PC-9 (cell line): ENCODE results near the gene HOXB5. TPM values are rescaled to one million over a fixed set of nuclear protein-coding genes. Genes with fewer than 3 reads are reported as not detected.

Experiments
- BruUV-seq: library from RNA; stranded (reverse); fragments of 400-500 nt; replicated peaks from 2 replicates; lab custom pipeline; 2021; lab: Mats Ljungman, UMichigan
- CTCF ChIA-PET: fragments of 300-600 bp; sonication (Branson Sonifier 250); formaldehyde crosslinking; loops from one replicate; lab custom pipeline; 2022; ENCODE audit warnings: antibody characterized with exemption; lab: Charles Lee
- POLR2A ChIA-PET: fragments of 300-600 bp; sonication (Branson Sonifier 250); formaldehyde crosslinking; loops from one replicate; lab custom pipeline; 2022; ENCODE audit warnings: antibody characterized with exemption; ENCODE audit not compliant: unreplicated experiment; lab: Charles Lee
- DNase-seq, 2 experiments: peaks; one replicate each; pipeline versions ENCODE4 v3.0.0 to v3.0.0-alpha.2; 2015 to 2022; ENCODE audit warnings: mixed read lengths in 1 of 2
- H2AFZ ChIP-seq: fragments of 200-600 bp; sonication (generic); 2 replicates; pipeline ENCODE4 v1.8.1; 2017; ENCODE audit warnings: antibody characterized with exemption
- H3F3A ChIP-seq: fragments of 200-600 bp; sonication (generic); 2 replicates; pipeline ENCODE4 v1.8.1; 2017; ENCODE audit warnings: antibody characterized with exemption, mild to moderate bottlenecking, low read depth; ENCODE audit not compliant: insufficient read depth
- H3K27ac ChIP-seq: fragments of 200-600 bp; sonication (generic); 2 replicates; pipeline ENCODE4 v1.6.1; 2016; ENCODE audit warnings: mixed run types
- H3K27me3 ChIP-seq: fragments of 200-600 bp; sonication (generic); 2 replicates; pipeline ENCODE4 v1.6.1; 2016; ENCODE audit warnings: low read depth, mixed run types; ENCODE audit not compliant: insufficient read depth
- H3K36me3 ChIP-seq: fragments of 200-600 bp; sonication (generic); 2 replicates; pipeline ENCODE4 v1.6.1; 2016; ENCODE audit warnings: low read depth, mixed run types
- H3K4me1 ChIP-seq: fragments of 200-600 bp; sonication (generic); replicated peaks from 2 replicates; pipeline ENCODE4 v1.6.1; 2016; ENCODE audit warnings: mixed run types; ENCODE audit not compliant: insufficient read depth
- H3K4me2 ChIP-seq: fragments of 200-600 bp; sonication (generic); 2 replicates; pipeline ENCODE4 v1.6.1; 2017; ENCODE audit warnings: mixed run types
- H3K4me3 ChIP-seq: fragments of 200-600 bp; sonication (generic); 2 replicates; pipeline ENCODE4 v1.6.1; 2016; ENCODE audit warnings: mixed run types
- H3K79me2 ChIP-seq: fragments of 200-600 bp; sonication (generic); 2 replicates; pipeline ENCODE4 v1.6.1; 2017; ENCODE audit warnings: low read depth, mixed run types
- H3K9me2 ChIP-seq: fragments of 200-600 bp; sonication (generic); 2 replicates; pipeline ENCODE4 v1.8.1; 2017; ENCODE audit warnings: mild to moderate bottlenecking; ENCODE audit not compliant: insufficient read depth
- H3K9me3 ChIP-seq: fragments of 200-600 bp; sonication (generic); 2 replicates; pipeline ENCODE4 v1.8.1; 2016; ENCODE audit warnings: low read depth; ENCODE audit not compliant: insufficient read depth
- H4K20me1 ChIP-seq: fragments of 200-600 bp; sonication (generic); 2 replicates; pipeline ENCODE4 v1.8.1; 2017; ENCODE audit not compliant: insufficient read depth
- EZH2 ChIP-seq: fragments of 200-600 bp; sonication (generic); IDR thresholded peaks from 2 replicates; pipeline ENCODE4 v1.8.0; 2017; ENCODE audit warnings: antibody characterized with exemption, low read depth
- intact Hi-C: fragments of 100-400 bp; cut with micrococcal nuclease; formaldehyde crosslinking; loops from one replicate; pipeline ENCODE4 v1.10.0; 2022; ENCODE audit not compliant: unreplicated experiment
- total RNA-seq: library from RNA; stranded (reverse); gene quantifications from 2 replicates; pipeline ENCODE4 v1.2.3, GENCODE V29; 2021
- TF ChIP-seq, protein P1 (sequence below): fragments of 200-600 bp; sonication (generic); conservative IDR thresholded peaks from 2 replicates; pipeline ENCODE4 v1.6.1; 2017; ENCODE audit warnings: mixed run types, antibody characterized with exemption, mild to moderate bottlenecking, moderate library complexity

Gene HOXB5
- total RNA-seq, 1 experiment from 2014 or later = 12.9 TPM

DNA sequence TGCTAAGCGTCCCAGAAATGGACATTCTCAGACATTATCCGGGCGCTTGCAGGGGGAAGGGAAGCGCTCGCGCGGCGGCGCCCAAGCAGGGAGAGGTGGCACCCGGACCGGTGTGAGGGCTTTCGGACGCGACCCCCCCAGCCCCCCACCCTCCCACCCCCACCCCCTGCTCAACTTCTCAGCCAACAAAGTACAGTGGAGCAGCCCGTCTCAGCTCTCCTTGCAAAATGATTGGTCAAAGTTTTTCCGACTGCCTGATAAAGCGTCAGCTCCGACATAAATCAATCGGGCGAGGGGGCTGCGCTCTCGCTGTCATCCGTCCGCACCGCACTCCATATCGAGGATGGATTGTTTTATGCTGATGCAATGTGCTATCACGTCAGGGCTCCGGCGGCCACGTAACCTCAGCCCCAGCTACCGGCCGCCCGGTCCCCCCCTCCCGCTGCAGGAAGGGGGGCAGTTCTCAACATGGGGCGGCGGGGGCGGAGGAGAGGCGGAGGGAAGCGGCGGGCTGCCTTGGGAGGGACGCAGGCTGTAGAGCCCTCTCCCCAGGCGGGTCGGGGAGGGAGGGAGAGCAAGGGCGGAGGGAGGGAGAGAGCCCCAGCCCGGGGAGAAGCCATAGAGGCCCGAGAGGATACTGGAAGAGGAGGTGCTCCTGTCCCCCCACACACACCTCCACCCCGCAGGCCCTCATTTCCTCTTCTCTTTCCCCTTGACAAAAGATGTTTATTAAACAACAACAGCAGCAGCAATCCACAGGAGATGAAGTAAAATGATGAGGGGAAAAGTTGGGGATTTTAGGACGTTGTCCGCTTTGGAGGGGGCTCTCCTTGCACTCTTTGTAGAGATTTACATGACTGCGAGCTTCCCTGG is 32.9 kb upstream of the HOXB5 start, which contains the start of gene HOXB9:
Gene HOXB9, minus strand, starts transcription at position 114 of the 873 bp plus-strand sequence. Its CDS starts 89 bp downstream, at position 25.
- H3K27ac ChIP-seq = peak within 1 kb of the TSS; percentile 61
- DNase-seq = peak in 1 of 2 experiments; percentile 42
- H4K20me1 ChIP-seq = no peaks in the 10 kb centered on the region; the same call in 1 of the 2 replicates
- peaks cover 13% of the 10 kb centered on the region; the same call in 1 of the 2 replicates for H3F3A ChIP-seq
- ChIA-PET CTCF (interaction anchor here (3.0 kb wide), 1 partner anchor 10 kb away, joined by 9 read pairs; no protein-coding TSS in a partner anchor), POLR2A (no interaction called here)
- no peaks in the 10 kb centered on the region for H3K9me3 ChIP-seq
- H3K27me3 ChIP-seq = peaks cover 22% of the 10 kb centered on the region; the same call in 1 of the 2 replicates
- H3K4me1 ChIP-seq = peaks cover 3% of the 10 kb centered on the region; the same call in 1 of the 2 replicates
- no TSS peak for BruUV-seq
- H3K79me2 ChIP-seq = no peaks in the 10 kb centered on the region
- TF ChIP-seq EZH2 = no peak
- TF ChIP-seq, protein P1, sequence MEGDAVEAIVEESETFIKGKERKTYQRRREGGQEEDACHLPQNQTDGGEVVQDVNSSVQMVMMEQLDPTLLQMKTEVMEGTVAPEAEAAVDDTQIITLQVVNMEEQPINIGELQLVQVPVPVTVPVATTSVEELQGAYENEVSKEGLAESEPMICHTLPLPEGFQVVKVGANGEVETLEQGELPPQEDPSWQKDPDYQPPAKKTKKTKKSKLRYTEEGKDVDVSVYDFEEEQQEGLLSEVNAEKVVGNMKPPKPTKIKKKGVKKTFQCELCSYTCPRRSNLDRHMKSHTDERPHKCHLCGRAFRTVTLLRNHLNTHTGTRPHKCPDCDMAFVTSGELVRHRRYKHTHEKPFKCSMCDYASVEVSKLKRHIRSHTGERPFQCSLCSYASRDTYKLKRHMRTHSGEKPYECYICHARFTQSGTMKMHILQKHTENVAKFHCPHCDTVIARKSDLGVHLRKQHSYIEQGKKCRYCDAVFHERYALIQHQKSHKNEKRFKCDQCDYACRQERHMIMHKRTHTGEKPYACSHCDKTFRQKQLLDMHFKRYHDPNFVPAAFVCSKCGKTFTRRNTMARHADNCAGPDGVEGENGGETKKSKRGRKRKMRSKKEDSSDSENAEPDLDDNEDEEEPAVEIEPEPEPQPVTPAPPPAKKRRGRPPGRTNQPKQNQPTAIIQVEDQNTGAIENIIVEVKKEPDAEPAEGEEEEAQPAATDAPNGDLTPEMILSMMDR = no peak
- peak within 1 kb of the TSS; percentile 96 for H3K4me2 ChIP-seq
- H2AFZ ChIP-seq = peak within 1 kb of the TSS; percentile 86
- intact Hi-C loops = no loop called here
- no peaks in the 10 kb centered on the region for H3K9me2 ChIP-seq
- H3K4me3 ChIP-seq = peak within 1 kb of the TSS; percentile 70
- no peaks in the 10 kb centered on the region for H3K36me3 ChIP-seq

DNA sequence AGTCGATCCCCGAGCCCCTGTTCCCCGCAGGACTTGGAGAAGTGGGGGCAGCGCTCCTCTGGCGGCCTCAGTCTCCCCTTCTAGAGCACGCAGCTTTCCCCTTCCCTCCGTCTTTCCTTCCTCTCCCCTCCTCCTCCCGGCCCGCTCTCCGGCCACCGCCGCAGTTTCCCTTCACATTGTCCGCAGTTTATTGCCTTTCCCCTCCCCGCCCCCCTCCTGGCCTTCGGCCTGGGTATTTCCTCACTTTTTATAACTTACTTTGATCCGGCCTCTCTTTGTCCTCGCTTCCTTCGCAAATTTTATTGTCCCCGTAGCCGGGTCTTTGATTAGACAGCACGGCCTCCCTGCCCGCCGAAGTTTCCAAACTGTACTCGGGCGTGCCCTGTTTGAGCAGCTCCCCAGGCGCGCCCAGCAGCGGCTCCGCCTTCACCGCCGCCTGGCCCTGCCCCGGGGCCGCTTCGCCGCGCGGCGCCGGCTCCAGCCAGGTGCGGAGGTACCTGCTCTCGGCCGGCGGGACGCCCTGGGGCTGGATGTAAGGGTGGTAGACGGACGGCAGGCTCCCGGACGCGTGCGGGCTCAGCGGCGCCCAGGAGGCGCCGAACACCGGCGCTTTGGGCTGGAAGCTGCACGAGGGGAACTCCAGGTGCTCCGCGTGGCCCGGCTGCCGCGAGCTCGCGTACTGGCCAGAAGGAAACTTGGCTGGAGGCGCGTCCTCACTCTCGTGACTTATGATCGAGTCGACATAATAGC is 32.1 kb upstream of the HOXB5 start:
- Histone ChIP-seq H3K9me2 (no peaks in the 10 kb centered on the region), H3K27ac (peak overlapping the region; percentile 61), H4K20me1 (no peaks in the 10 kb centered on the region; the same call in 1 of the 2 replicates), H2AFZ (peak overlapping the region; percentile 86), H3K4me1 (peaks cover 3% of the 10 kb centered on the region; the same call in 1 of the 2 replicates), H3K79me2 (no peaks in the 10 kb centered on the region), H3K36me3 (no peaks in the 10 kb centered on the region), H3K4me2 (peak overlapping the region; percentile 96), H3K9me3 (no peaks in the 10 kb centered on the region), H3K4me3 (peak overlapping the region; percentile 70), H3K27me3 (peaks cover 16% of the 10 kb centered on the region; the same call in 1 of the 2 replicates), H3F3A (peaks cover 13% of the 10 kb centered on the region; the same call in 1 of the 2 replicates)
- BruUV-seq = no TSS peak
- POLR2A ChIA-PET = interaction anchor here (1.2 kb wide), 1 partner anchor 22 kb away, joined by 3 read pairs; no protein-coding TSS in a partner anchor
- intact Hi-C loops = no loop called here
- peak; percentile 62 to 68 for DNase-seq
- TF ChIP-seq, protein P1 = no peak; the same call in 1 of the 2 replicates
- TF ChIP-seq EZH2 = no peak
- CTCF ChIA-PET = interaction anchor here (0.6 to 3.0 kb wide), 5 partner anchors 11 to 396 kb away, joined by 3 to 13 read pairs (median 7); no protein-coding TSS in a partner anchor
